Stimulated activated CD4-positive, alpha-beta T cell treated with anti-CD3 and anti-CD28 coated beads, Interleukin-12 subunit alpha, Interleukin-12 subunit beta, amount 100 ng/mL, for 24 hours (primary cell): ENCODE results near the gene IL19.
"Not testable (repeated sequence)": the region's sequence is repeated elsewhere in the genome, so short reads cannot be mapped to it uniquely, and the experiment has no call there.

ENCODE experiments used
- DNase-seq, 2 experiments: peaks; one replicate each; pipeline ENCODE4 v3.0.0-alpha.2; 2020; ENCODE audit warnings: low read depth in 2 of 2

Gene IL19

GRCh38 chr1:206833801-206834200 lies 63.2 kb downstream of the IL19 start:
- DNase-seq: no peak

GRCh38 chr1:206834217-206834616 lies 63.6 kb downstream of the IL19 start:
- no peak for DNase-seq

- DNase-seq: no peak
Observed at GRCh38 chr1:206834711-206835110, 64.1 kb downstream of the IL19 start.

- DNase-seq: no peak
Observed at GRCh38 chr1:206835186-206835585, 64.6 kb downstream of the IL19 start.

GRCh38 chr1:206836111-206836510 lies 65.5 kb downstream of the IL19 start:
- no peak for DNase-seq

- DNase-seq: no peak
Observed at GRCh38 chr1:206839006-206839560, 68.5 kb downstream of the IL19 start.

- DNase-seq: no peak
Observed at GRCh38 chr1:206839857-206840256, 69.3 kb downstream of the IL19 start.

GRCh38 chr1:206841609-206842323 lies 71.2 kb downstream of the IL19 start:
- DNase-seq: no peak

GRCh38 chr1:206842854-206843253 lies 72.3 kb downstream of the IL19 start:
- no peak for DNase-seq

GRCh38 chr1:206843626-206844025 lies 73.1 kb downstream of the IL19 start:
- DNase-seq: no peak

GRCh38 chr1:206846487-206846886 lies 75.9 kb downstream of the IL19 start:
- DNase-seq: no peak

- no peak for DNase-seq
Observed at GRCh38 chr1:206847337-206847834, 76.8 kb downstream of the IL19 start.

GRCh38 chr1:206847946-206848345 lies 77.4 kb downstream of the IL19 start:
- no peak for DNase-seq

- no peak for DNase-seq
Observed at GRCh38 chr1:206850401-206850800, 79.8 kb downstream of the IL19 start.

- DNase-seq: no peak
Observed at GRCh38 chr1:206851341-206852010, 80.9 kb downstream of the IL19 start.

- DNase-seq: not testable (repeated sequence)
Observed at GRCh38 chr1:206852662-206853061, 82.1 kb downstream of the IL19 start.

- DNase-seq: not testable (repeated sequence)
Observed at GRCh38 chr1:206853696-206854095, 83.1 kb downstream of the IL19 start.

GRCh38 chr1:206854401-206855129 lies 84.0 kb downstream of the IL19 start:
- no peak for DNase-seq

- no peak for DNase-seq
Observed at GRCh38 chr1:206855859-206856258, 85.3 kb downstream of the IL19 start.

- no peak for DNase-seq
Observed at GRCh38 chr1:206856674-206857464, 86.3 kb downstream of the IL19 start.

GRCh38 chr1:206859082-206859521 lies 88.5 kb downstream of the IL19 start:
- DNase-seq: no peak
